Heart right ventricle (tissue), 16 donors: ENCODE data around the gene JAKMIP1. TPM values are rescaled to one million over a fixed set of nuclear protein-coding genes. Genes with fewer than 3 reads are reported as not detected.

Experiments used
- ATAC-seq, 8 donors: fragments of 200-7000 bp; cut with Tn5 transposase; one replicate each; pipeline ENCODE4 v1.9.1; 2020; ENCODE audit warnings: mild to moderate bottlenecking in 8 of 8, moderate library complexity in 8 of 8, moderate number of reproducible peaks in 1 of 8
- DNase-seq, 2 donors: peaks; one replicate each; pipeline ENCODE4 v3.0.0-alpha.2; 2020
- H3K27ac ChIP-seq, 10 donors: fragments of 200-600 bp; sonication (generic) in 2 of 10; one replicate each; pipeline versions ENCODE4 v1.5.0 to v1.8.0; 2020 to 2022; ENCODE audit warnings: mild to moderate bottlenecking in 3 of 10
- H3K27me3 ChIP-seq, 7 donors: fragments of 200-600 bp; one replicate each; pipeline ENCODE4 v1.8.0; 2021 to 2022; ENCODE audit warnings: mild to moderate bottlenecking in 2 of 7
- H3K36me3 ChIP-seq, 9 donors: fragments of 200-600 bp; sonication (generic) in 1 of 9; one replicate each; pipeline versions ENCODE4 v1.5.0 to v1.8.0; 2020 to 2022; ENCODE audit warnings: mild to moderate bottlenecking in 2 of 9
- H3K4me1 ChIP-seq, 9 donors: fragments of 200-600 bp; sonication (generic) in 1 of 9; one replicate each; pipeline versions ENCODE4 v1.5.0 to v1.8.0; 2020 to 2022; ENCODE audit warnings: mild to moderate bottlenecking in 4 of 9
- H3K4me3 ChIP-seq, 10 donors: fragments of 200-600 bp; sonication (generic) in 2 of 10; one replicate each; pipeline versions ENCODE4 v1.5.0 to v1.8.0; 2020 to 2022; ENCODE audit warnings: mild to moderate bottlenecking in 7 of 10, moderate library complexity in 2 of 10
- H3K9me3 ChIP-seq, 11 donors: fragments of 200-600 bp in 10 of 11; sonication (generic) in 2 of 11; one replicate each; pipeline versions ENCODE4 v1.5.0 to v1.8.0; 2013 to 2022; ENCODE audit warnings: mild to moderate bottlenecking in 2 of 11, control low read depth in 1 of 11, moderate library complexity in 1 of 11
- CTCF ChIP-seq, 9 donors: fragments of 200-600 bp; sonication (generic) in 2 of 9; IDR thresholded peaks; one replicate each; pipeline versions ENCODE4 v1.5.0 to v1.8.0; 2021 to 2022; ENCODE audit warnings: antibody characterized with exemption in 9 of 9, mild to moderate bottlenecking in 5 of 9, moderate library complexity in 1 of 9
- WGBS, 2 donors: extraction: QIAGEN DNeasy Blood & Tissue Kit; methylation state at CpG; one replicate each; pipeline ENCODE4 v1.1.7; 2013; ENCODE audit warnings: inconsistent platforms in 1 of 2; 5-methylcytosine and 5-hydroxymethylcytosine counted together
- intact Hi-C, 10 donors: fragments of 100-400 bp; cut with DNase I; formaldehyde crosslinking; loops; one replicate each; pipeline versions ENCODE4 v1.11.1 to v1.14.2; 2022
- polyA plus RNA-seq, 2 donors: library from polyadenylated mRNA; stranded (reverse); fragments of 200-250 nt; gene quantifications; one replicate each; pipeline ENCODE4 v1.2.3, GENCODE V29; 2013
- total RNA-seq, 10 donors: library from RNA; stranded (reverse); fragmentation: NEBNext Ultra II Directional in 3 of 10; extraction: Animal tissue kit (Norgen Biotek cat#: 25700) in 3 of 10; gene quantifications; one replicate each; pipeline versions ENCODE4 v1.2.1 to v1.2.4, GENCODE V29; 2021 to 2023
- donor health status: Arrhythmogenic right ventricular cardiomyopathy.
- donor health status: ischemic (EF 13 %, LVEDD 7.1; RV severe dilation, severe dysfunction).
- donor health status: healthy with polysubstance abuse.
- donor health status: DM: no; HTN: yes; CAD: no.
- donor health status: DM: no; HTN: no; CAD: no.
- donor health status: ischemic (EF 25% LVEDD 6.9; RV normal size, moderate dysfunction).
- donor health status: ischemic (EF 25% LVEDD 5.7; RV mildly dilated, moderate dysfunction).
- donor health status: healthy.
- donor health status: DM: yes; HTN: yes; CAD: no.
- donor health status: Ischemic cardiomyopathy.
- donor health status: ischemic (EF 35%, LVEDD 5.7; RV mildly dilated, moderate dysfunction).
- donor health status: nonischemic (EF 11% LVEDD 7.7; RV severe dilation, severe dysfunction).
- donor health status: DM: yes; HTN: yes; CAD: no.
- donor health status: PGD.
- donor health status: ischemic (EF 29% LVEDD 5.4; RV normal size, mild dysfunction).
- donor health status: nonischemic (EF 23%, LVEDD 6.1; RV moderate dilation, normal function).

Gene JAKMIP1
- total and polyA plus RNA-seq, 12 donors = 0.04 to 0.76 (median 0.14) TPM; not detected in 8

- DNase-seq = no peak
- Histone ChIP-seq H3K4me3 (peak overlapping the region in 7 of 10 donors; percentile 8 to 60 (median 49)), H3K27ac (peak overlapping the region in 1 of 10 donors; percentile 66), H3K36me3 (no peaks in the 10 kb centered on the region), H3K9me3 (peaks cover 0 to 8% (median 0%) of the 10 kb centered on the region in 11 donors), H3K4me1 (peaks cover 0 to 18% (median 10%) of the 10 kb centered on the region in 9 donors), H3K27me3 (peaks cover 28 to 72% (median 61%) of the 10 kb centered on the region in 7 donors)
- intact Hi-C loops = loop anchor here in 1 of 10 donors (10.0 kb wide), 1 partner anchor 635 kb away; no protein-coding TSS in a partner anchor
- no peak for ATAC-seq
- 1% methylated on average over 46 to 55 of the region's 55 CpGs for WGBS, 2 donors
- TF ChIP-seq CTCF (IDR thresholded peaks at IDR 0.05) = no peak
These were observed 877 bp downstream of the JAKMIP1 start for GRCh38 chr4:6199422-6199921.

GRCh38 chr4:6198768-6199421 is 1.5 kb downstream of the JAKMIP1 start:
- Histone ChIP-seq H3K36me3 (no peaks in the 10 kb centered on the region), H3K9me3 (peaks cover 0 to 8% (median 0%) of the 10 kb centered on the region in 11 donors), H3K27ac (peak overlapping the region in 1 of 10 donors; percentile 66), H3K27me3 (peaks cover 28 to 78% (median 67%) of the 10 kb centered on the region in 7 donors), H3K4me1 (peaks cover 0 to 18% (median 10%) of the 10 kb centered on the region in 9 donors), H3K4me3 (peak overlapping the region in 7 of 10 donors; percentile 8 to 60 (median 48))
- intact Hi-C loops = loop anchor here in 1 of 10 donors (10.0 kb wide), 1 partner anchor 634 kb away; no protein-coding TSS in a partner anchor
- 1 to 2% methylated on average over 27 of the region's 27 CpGs for WGBS, 2 donors
- ATAC-seq (peak in 1 of 8 donors; percentile 12), DNase-seq (no peak)
- TF ChIP-seq CTCF (IDR thresholded peaks at IDR 0.05) = no peak

DNA sequence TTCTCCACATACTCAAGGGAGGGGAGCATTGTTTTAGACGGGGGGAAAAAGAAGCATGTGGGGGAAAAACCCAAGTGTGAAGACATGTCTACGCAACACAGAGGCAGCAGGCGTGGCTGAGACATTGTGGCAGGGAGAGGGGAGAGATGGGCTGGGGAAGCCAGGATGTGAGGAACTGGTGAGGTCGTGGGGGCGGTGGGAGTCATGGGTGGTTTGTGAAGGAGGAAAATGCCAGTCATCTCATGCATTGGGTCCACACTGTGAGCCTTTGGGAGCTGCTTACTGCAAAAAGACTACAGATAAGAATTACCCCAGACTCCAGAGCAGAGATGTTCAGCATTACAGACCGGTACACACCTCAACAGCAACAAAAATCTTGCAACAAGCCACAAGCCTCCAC is 2.1 kb downstream of the JAKMIP1 start:
- Histone ChIP-seq H3K27ac (no peak overlapping the region), H3K27me3 (peaks cover 28 to 84% (median 73%) of the 10 kb centered on the region in 7 donors), H3K36me3 (no peaks in the 10 kb centered on the region), H3K4me1 (peaks cover 0 to 18% (median 10%) of the 10 kb centered on the region in 9 donors), H3K9me3 (peaks cover 0 to 8% (median 0%) of the 10 kb centered on the region in 11 donors), H3K4me3 (peak overlapping the region in 1 of 10 donors; percentile 60)
- DNase-seq = no peak
- WGBS, 2 donors = 38 to 49% methylated on average over 6 of the region's 6 CpGs
- TF ChIP-seq CTCF (IDR thresholded peaks at IDR 0.05) = no peak
- ATAC-seq = no peak
- intact Hi-C loops = loop anchor here in 1 of 10 donors (10.0 kb wide), 1 partner anchor 633 kb away; no protein-coding TSS in a partner anchor

GRCh38 chr4:6197433-6198174 is 2.7 kb downstream of the JAKMIP1 start:
- H3K27ac ChIP-seq = peak overlapping the region in 1 of 10 donors; percentile 60
- peaks cover 28 to 86% (median 79%) of the 10 kb centered on the region in 7 donors for H3K27me3 ChIP-seq
- H3K4me3 ChIP-seq = no peak overlapping the region
- WGBS, 2 donors = 63 to 69% methylated on average over 9 of the region's 9 CpGs
- peaks cover 0 to 18% (median 10%) of the 10 kb centered on the region in 9 donors for H3K4me1 ChIP-seq
- peaks cover 0 to 8% (median 0%) of the 10 kb centered on the region in 11 donors for H3K9me3 ChIP-seq
- no peaks in the 10 kb centered on the region for H3K36me3 ChIP-seq
- ATAC-seq = no peak
- no peak for DNase-seq
- no peak for TF ChIP-seq CTCF (IDR thresholded peaks at IDR 0.05)
- intact Hi-C loops = loop anchor here in 1 of 10 donors (10.0 kb wide), 1 partner anchor 633 kb away; no protein-coding TSS in a partner anchor
